Gastrocnemius medialis (tissue), 4 donors: ENCODE data around the gene ZNRF1. TPM values are rescaled to one million over a fixed set of nuclear protein-coding genes. Genes with fewer than 3 reads are reported as not detected.

ENCODE experiments used
- ATAC-seq, 2 donors: fragments of 150-250 bp; one replicate each; pipeline ENCODE4 v1.9.1; 2016
- DNase-seq, 2 donors: peaks; one replicate each; pipeline ENCODE4 v3.0.0-alpha.2; 2019
- H3K27ac ChIP-seq, 4 donors: fragments of 200-600 bp; sonication (generic); 1 replicate in 1 of 4; 2 replicates in 3 of 4; pipeline ENCODE4 v1.5.1; 2016 to 2018; ENCODE audit warnings: mild to moderate bottlenecking in 2 of 4, moderate library complexity in 1 of 4
- H3K27me3 ChIP-seq, 3 donors: fragments of 200-600 bp; sonication (generic) in 2 of 3; 1 replicate in 1 of 3; 2 replicates in 2 of 3; pipeline versions ENCODE4 v1.5.1 to v1.6.0; 2016 to 2019; ENCODE audit warnings: mild to moderate bottlenecking in 1 of 3, moderate library complexity in 1 of 3
- H3K36me3 ChIP-seq, 2 donors: fragments of 200-600 bp; sonication (generic) in 1 of 2; one replicate each; pipeline ENCODE4 v1.5.1; 2017 to 2018
- H3K4me1 ChIP-seq, 2 donors: fragments of 200-600 bp; sonication (generic) in 1 of 2; one replicate each; pipeline ENCODE4 v1.5.1; 2016 to 2017; ENCODE audit warnings: mild to moderate bottlenecking in 2 of 2
- H3K4me3 ChIP-seq, 4 donors: fragments of 200-600 bp; sonication (generic) in 3 of 4; 1 replicate in 1 of 4; 2 replicates in 3 of 4; pipeline ENCODE4 v1.5.1; 2016 to 2019; ENCODE audit warnings: mild to moderate bottlenecking in 2 of 4
- H3K9me3 ChIP-seq, 3 donors: fragments of 200-600 bp; sonication (generic) in 2 of 3; 1 replicate in 1 of 3; 2 replicates in 2 of 3; pipeline ENCODE4 v1.5.1; 2016 to 2019
- POLR2A ChIP-seq, 2 donors: fragments of 450-650 bp; IDR thresholded peaks; one replicate each; pipeline ENCODE4 v1.6.1; 2017; ENCODE audit warnings: antibody characterized with exemption in 2 of 2, mild to moderate bottlenecking in 2 of 2, moderate library complexity in 2 of 2
- in situ Hi-C, 4 donors: fragments of 200-750 bp; cut with MboI; loops; one replicate each; pipeline versions ENCODE4 v1.15.0 to v1.8.0; 2017; ENCODE audit warnings: low sequenced_read_pairs in 4 of 4
- intact Hi-C: fragments of 100-400 bp; cut with DNase I; formaldehyde crosslinking; loops from one replicate; pipeline ENCODE4 v1.15.1; 2023; ENCODE audit warnings: low total_unique reads
- total RNA-seq, 4 donors: library from RNA; depleted of rRNA; stranded (reverse); fragments of >200 nt; gene quantifications; one replicate each; pipeline versions ENCODE4 v1.1.0 to v1.2.3, GENCODE V29; 2016
- TF ChIP-seq, protein P1 (sequence below), 5 experiments: fragments of 450-650 bp in 3 of 5; fragments of 200-600 bp in 2 of 5; sonication (generic) in 2 of 5; IDR thresholded peaks in 4 of 5; conservative IDR thresholded peaks in 1 of 5; 1 replicate in 4 of 5; 2 replicates in 1 of 5; pipeline ENCODE4 v1.5.1; 2016 to 2019; ENCODE audit warnings: antibody characterized with exemption in 5 of 5, mild to moderate bottlenecking in 3 of 5, moderate library complexity in 3 of 5

The ZNRF1 gene
- total RNA-seq, 4 donors from 2014 or later = 21.7 to 37.1 (median 30.2) TPM

DNA sequence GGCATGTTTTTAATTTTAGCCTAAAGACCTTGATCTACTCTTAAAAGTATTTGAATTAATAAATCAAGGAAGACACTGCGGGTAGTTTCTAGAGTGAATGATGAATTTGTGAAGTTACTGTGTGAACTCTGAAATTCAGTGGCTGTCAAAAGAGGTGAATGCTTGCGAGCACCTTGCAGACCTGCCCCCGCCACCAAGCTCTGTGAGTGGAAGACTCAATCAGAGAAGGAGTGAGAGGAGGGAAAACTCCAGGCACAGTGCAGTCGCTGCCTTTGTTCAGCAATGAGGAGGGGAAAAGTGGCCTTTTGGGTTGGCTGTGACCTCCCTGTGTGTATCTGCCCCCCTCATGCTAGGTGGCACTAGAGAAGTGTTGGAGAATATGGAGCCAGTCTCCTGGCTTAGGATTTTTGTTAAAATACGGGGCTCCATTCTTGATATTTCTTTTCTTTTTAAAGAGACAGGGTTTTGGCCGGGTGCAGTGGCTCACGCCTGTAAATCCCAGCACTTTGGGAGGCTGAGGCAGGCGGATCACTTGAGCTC lies 64.8 kb downstream of the ZNRF1 start:
- DNase-seq (no peak), ATAC-seq (no peak)
- no peak overlapping the region for H3K4me3 ChIP-seq
- no peaks in the 10 kb centered on the region for H3K27me3 ChIP-seq
- intact Hi-C loops = no loop called here
- H3K27ac ChIP-seq = peak overlapping the region in 2 of 4 donors; percentile 54 to 70
- H3K9me3 ChIP-seq = no peaks in the 10 kb centered on the region
- no peaks in the 10 kb centered on the region for H3K36me3 ChIP-seq
- TF ChIP-seq, protein P1, sequence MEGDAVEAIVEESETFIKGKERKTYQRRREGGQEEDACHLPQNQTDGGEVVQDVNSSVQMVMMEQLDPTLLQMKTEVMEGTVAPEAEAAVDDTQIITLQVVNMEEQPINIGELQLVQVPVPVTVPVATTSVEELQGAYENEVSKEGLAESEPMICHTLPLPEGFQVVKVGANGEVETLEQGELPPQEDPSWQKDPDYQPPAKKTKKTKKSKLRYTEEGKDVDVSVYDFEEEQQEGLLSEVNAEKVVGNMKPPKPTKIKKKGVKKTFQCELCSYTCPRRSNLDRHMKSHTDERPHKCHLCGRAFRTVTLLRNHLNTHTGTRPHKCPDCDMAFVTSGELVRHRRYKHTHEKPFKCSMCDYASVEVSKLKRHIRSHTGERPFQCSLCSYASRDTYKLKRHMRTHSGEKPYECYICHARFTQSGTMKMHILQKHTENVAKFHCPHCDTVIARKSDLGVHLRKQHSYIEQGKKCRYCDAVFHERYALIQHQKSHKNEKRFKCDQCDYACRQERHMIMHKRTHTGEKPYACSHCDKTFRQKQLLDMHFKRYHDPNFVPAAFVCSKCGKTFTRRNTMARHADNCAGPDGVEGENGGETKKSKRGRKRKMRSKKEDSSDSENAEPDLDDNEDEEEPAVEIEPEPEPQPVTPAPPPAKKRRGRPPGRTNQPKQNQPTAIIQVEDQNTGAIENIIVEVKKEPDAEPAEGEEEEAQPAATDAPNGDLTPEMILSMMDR (IDR thresholded peaks at IDR 0.05 in 4 of 5, conservative IDR thresholded peaks at IDR 0.05 in 1 of 5) = no peak
- TF ChIP-seq POLR2A (IDR thresholded peaks at IDR 0.05) = no peak
- H3K4me1 ChIP-seq = peaks cover 55 to 60% of the 10 kb centered on the region in 2 donors
- in situ Hi-C loops = no loop called here

DNA sequence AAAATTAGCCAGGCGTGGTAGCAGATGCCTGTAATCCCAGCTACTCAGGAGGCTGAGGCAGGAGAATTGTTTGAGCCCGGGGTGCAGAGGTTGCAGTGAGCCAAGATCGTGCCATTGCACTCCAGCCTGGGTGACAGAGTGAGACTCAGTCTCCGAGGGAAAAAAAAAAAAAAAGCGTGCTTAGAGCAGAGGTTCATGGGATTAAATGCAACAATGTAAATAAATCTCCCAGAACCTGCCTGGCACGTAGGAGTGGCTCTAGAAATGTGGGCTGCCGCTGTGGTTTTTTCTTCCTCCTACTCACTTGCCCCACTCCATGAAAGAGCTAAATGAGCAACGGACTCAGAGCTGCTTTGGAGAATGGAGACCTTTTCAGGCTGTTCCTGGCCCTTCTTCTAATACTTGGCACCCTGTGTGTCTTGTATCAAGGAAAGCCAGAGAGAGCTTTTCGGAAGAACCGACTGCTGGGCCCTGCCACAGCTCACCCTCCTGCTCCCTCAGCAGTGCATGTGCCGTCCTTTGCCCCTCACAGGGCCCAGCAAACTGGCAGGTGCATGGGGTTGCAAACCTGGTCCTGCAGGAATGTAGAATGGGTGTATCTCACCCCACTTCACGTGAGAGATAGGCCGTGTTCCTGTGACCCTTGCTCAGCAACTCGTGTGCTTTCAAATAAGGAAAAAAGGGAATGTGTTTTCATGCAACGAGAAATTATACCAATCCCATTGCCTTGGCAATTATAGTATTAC lies 65.8 kb downstream of the ZNRF1 start:
- in situ Hi-C loops (no loop called here), intact Hi-C loops (no loop called here)
- no peaks in the 10 kb centered on the region for H3K9me3 ChIP-seq
- no peaks in the 10 kb centered on the region for H3K27me3 ChIP-seq
- H3K4me1 ChIP-seq = peaks cover 57 to 59% of the 10 kb centered on the region in 2 donors
- peak overlapping the region in 2 of 4 donors; percentile 48 to 70 for H3K27ac ChIP-seq
- no peaks in the 10 kb centered on the region for H3K36me3 ChIP-seq
- ATAC-seq (no peak), DNase-seq (no peak)
- no peak for TF ChIP-seq POLR2A (IDR thresholded peaks at IDR 0.05)
- TF ChIP-seq, protein P1 (IDR thresholded peaks at IDR 0.05 in 4 of 5, conservative IDR thresholded peaks at IDR 0.05 in 1 of 5) = no peak
- H3K4me3 ChIP-seq = no peak overlapping the region

DNA sequence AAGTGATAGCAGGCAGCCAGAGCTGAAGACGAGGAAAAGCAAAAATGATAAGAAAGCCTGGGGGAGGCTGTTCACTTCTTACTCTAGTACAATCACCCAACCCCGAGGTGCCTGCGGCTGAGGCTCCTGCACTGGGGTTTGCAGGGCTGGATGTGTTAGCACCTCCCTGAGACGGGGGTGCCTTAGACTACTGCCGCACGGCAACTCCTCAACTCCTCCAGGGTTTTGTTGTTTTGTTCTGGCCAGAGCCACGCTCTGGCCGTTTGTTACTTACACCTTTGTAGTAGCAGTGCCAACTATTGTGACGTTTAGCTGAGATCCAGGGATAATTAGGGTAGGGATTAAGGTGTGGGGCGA lies 66.3 kb downstream of the ZNRF1 start:
- DNase-seq = no peak
- Histone ChIP-seq H3K36me3 (no peaks in the 10 kb centered on the region), H3K27me3 (no peaks in the 10 kb centered on the region), H3K4me3 (no peak overlapping the region), H3K27ac (peak overlapping the region in 2 of 4 donors; percentile 49 to 70), H3K4me1 (peaks cover 62 to 64% of the 10 kb centered on the region in 2 donors), H3K9me3 (no peaks in the 10 kb centered on the region)
- in situ Hi-C loops (no loop called here), intact Hi-C loops (no loop called here)
- TF ChIP-seq, protein P1 (IDR thresholded peaks at IDR 0.05 in 4 of 5, conservative IDR thresholded peaks at IDR 0.05 in 1 of 5) = no peak
- TF ChIP-seq POLR2A (IDR thresholded peaks at IDR 0.05) = no peak
- no peak for ATAC-seq

DNA sequence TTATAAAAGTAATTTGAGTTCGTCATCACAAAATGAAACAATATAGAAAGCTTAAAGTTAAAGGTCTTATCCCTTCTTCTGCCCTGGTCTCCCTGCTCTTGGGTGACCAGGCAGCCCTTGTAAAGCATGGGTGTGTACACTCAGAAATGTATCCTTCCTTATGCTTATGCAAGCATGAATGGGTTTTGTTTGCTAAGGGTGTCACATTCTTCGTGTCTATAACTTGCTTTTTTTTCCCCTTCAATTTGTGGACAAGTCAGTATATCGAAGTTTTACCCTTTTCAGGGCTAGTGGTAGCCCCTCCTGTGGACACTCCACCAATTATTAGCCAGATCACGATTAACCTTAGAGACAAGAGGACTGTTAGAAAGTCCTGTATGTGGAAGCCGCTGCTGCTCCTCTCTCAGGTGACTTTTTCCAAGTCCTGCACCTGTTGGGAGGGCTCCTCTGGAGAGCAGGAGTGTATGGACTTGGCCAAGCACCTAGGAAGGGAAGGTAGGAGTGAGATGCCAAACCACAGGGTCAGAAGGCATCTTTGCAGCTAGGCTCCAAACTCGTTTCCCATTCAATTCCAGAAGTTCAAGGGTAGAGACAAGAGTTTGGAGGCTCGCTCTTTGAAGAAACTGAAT lies 66.8 kb downstream of the ZNRF1 start:
- TF ChIP-seq, protein P1 (IDR thresholded peaks at IDR 0.05 in 4 of 5, conservative IDR thresholded peaks at IDR 0.05 in 1 of 5) = no peak
- no peak for TF ChIP-seq POLR2A (IDR thresholded peaks at IDR 0.05)
- Histone ChIP-seq H3K27ac (peak overlapping the region in 1 of 4 donors; percentile 49), H3K27me3 (no peaks in the 10 kb centered on the region), H3K4me1 (peaks cover 67% of the 10 kb centered on the region in 2 donors), H3K9me3 (no peaks in the 10 kb centered on the region), H3K4me3 (no peak overlapping the region), H3K36me3 (no peaks in the 10 kb centered on the region)
- intact Hi-C loops = no loop called here
- no peak for ATAC-seq
- no peak for DNase-seq
- in situ Hi-C loops = no loop called here
